NCI-H1105 (cell line): ENCODE measurements around the gene SUSD6.

Experiments
- DNase-seq: peaks from one replicate; lab custom pipeline; 2025; lab: John Stamatoyannopoulos, UW

SUSD6 gene

GRCh38 chr14:69650948-69651369, 39.6 kb downstream of the SUSD6 start:
- no peak for DNase-seq

DNA sequence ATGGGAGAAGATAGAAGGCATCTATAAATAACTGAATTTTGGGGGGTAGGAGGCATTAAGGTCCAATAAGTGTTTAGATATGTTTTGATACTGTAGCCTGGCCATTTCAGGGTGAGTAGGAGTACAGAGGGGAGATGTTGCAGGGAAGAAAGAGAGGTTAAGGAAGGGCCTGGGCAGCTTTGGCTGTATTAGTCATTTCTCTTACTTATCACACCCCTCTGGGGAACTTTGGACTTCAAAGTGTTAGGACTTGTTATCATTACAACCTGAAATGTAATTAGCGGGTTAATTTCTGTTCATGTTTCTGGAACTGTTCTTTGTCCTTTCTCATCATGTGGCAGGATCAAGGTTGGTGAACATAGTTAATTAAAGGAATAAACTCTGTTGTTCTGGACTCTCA, 40.3 kb downstream of the SUSD6 start:
- no peak for DNase-seq

DNA sequence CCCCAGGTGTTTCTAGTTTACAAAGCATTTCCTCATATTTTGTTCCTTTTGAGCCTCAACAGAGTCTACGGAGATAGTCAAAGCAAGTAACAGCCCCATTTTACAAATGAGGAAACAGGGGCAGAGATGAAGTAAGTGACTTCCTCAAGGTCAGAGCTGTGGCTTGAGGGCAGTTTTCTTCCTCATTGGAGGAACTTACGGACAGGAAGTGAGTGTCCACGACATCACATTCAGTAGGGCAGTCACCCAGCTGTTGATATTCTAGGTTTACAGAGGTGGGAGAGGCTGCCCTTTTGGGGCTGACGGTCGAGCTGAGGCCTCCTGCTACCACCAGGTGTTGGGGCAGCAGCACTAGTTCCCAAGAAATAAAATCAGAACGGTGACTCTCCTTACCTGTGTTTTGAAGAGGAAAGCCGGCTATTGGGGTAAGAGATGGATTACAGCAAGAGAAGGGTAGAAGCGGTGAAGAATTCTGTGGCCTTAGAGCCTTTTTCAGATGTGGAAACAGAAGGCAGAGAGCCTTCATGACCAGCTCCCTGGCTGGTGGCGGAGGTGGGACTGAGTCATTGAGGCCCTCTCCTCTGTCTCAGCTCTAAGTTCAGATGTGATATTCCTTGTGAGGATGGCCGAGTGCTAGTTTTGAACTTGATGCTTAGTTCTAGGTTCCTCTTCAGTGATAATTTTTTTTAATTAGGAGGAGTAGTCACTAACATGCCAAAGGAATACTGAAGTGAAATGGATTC, 41.7 kb downstream of the SUSD6 start:
- no peak for DNase-seq

DNA sequence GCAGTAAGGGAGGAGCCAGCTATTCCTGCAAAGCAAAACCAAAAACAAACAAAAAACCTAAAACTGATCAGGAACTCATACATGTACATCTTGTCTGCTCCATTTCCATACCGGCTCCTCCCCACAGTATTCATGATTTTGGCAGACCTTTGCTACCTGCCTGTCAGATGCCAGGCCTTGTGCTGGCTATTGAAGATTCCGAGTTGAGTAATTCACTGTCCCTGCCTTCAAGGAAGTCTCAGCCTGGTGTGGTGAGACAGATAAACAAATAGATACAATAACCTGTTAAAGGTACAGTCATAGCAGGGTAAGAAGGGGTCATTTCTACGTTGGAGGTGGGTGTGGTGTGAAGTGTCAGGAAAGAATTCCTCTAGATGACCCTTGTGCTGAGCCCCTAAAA, 42.7 kb downstream of the SUSD6 start:
- DNase-seq, result no peak

DNA sequence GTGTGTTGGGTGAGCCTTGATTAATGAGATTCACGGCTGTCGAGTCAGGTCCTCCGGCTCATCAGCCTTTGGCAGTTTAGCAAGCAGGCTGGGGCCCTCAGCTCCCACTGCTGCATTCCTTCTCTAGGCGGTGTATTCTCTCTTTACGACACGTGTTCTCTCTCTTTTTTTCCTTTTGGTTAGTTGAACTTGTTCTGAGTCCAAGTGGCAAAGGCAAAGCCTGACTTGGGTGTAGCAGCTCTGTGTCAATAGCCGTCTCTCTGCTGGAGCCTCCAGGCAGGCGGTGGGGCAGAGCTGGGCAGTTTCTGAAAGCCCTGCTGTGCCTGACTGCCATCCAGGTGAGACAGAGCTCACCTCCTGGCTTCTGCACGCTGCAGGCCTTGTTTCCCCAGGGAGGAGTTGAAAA, 46.6 kb downstream of the SUSD6 start:
- DNase-seq, result no peak

DNA sequence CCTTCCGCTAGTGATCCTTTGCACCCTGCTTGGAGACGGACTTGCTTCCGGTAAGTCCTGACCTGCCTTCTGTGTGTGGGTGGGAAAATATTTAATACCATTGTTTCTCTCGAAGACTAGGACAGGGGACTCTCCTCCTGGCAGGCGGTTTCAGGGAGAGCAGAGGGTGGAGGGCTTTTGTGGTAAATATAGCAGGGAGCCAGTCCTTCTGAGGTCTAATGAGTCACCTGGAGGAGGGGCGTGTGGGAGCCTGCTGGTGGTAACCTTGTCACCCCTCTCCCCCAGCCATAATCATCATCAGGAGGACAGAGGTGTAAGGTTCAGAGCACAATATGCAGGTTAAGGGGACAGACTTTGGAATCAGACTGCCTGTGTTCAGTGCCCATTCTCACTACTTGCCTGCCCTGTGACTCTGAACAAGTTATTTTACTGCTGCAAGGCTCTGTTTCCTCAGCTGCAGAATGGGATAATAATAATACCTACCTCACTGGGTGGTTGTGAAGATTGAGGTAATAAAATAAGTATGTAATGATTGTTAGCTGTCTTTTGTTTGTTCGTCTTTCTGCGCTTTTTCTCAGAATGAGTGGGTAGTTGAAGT, 47.4 kb downstream of the SUSD6 start:
- DNase-seq, result no peak

DNA sequence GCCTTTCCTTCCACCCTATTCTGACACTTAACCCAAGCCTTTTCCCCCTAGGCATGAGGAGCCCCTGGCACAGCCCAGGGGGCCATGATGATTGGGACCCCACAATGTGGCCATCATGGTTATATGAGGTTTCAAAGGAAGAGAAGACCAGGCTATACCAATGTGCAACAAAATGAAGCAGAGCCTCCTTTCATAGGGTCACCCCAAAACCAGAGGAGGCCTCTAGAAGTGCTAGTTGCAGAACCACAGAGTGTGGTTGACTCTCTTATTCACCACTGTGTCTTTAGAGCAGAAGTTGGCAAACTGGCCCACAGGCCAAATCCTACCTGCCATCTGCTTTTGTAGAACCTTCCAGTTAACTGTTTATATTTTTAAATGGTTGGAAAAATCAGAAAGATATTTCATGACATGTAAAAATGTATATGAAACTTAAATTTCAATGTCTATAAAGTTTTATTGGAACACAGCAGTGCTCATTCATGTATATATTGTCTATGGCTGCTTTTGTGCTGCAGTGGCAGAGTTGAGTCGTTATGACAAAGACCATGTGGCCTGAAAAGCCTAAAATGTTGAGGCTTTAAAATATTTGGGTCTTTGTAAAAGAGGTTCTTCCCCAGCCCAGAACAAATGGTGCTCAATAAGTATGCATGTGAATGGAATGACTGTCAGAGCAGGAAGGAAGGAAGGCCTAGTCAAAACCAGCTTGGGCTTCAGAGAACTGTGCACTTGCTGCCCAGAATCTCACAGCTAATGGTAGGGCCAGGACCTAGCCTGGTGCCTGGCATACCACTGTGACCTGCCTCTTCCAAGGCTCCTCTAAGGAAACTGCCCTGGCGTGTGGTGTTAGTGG, 49.2 kb downstream of the SUSD6 start:
- no peak for DNase-seq

GRCh38 chr14:69661194-69661537, 49.8 kb downstream of the SUSD6 start:
- DNase-seq, result no peak

DNA sequence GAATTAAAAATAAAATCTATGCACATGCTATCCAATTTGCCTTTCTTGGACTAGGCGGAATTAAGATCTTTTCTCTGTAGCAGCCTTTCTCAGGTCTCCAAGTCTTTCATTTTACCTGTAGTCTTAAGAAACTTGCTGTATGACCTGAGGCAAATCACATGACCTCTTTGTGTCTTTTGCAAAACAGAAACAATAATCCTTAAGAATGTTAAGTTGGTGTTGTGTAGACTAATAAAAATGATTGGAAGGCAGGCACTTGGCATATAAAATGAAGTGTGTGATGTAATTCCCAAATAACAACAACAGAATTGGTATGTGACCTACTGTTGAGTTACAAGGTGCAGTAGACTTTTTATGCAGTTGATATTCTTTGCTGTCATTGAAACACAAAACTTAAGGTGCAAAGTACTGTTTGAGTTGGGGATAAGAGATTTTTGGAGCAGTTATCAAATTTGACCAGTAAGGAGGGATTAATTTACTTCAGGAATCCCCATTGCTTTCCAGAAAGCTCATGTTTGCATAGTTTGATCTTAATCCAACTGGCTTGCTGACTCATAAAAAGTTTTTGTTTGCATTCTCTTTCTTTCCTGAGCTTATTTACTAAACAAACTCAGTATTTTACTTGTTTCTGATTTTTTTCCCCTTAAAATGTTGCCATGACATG, 51.4 kb downstream of the SUSD6 start:
- DNase-seq, result no peak

- DNase-seq, result no peak
These were observed 51.9 kb downstream of the SUSD6 start for GRCh38 chr14:69663300-69663643.

DNA sequence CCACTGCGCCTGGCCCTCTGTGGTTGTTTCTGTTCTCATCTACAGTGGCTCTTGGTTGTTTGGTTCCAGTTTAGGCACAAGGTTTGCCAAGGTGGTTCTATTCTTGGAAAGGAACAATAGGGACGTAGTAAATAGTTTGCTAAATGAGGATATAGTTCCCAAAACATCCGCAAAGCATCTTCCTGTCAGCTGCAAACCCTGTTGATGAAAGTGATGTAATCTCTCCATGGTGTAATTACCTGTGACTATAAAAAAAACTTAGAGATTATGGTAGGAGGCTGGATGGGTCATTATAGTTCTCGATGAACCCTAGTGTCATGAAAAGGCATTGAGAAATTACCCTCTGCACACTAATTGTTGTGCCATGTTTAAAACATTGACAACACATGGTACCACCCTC, 52.9 kb downstream of the SUSD6 start:
- DNase-seq, result no peak

DNA sequence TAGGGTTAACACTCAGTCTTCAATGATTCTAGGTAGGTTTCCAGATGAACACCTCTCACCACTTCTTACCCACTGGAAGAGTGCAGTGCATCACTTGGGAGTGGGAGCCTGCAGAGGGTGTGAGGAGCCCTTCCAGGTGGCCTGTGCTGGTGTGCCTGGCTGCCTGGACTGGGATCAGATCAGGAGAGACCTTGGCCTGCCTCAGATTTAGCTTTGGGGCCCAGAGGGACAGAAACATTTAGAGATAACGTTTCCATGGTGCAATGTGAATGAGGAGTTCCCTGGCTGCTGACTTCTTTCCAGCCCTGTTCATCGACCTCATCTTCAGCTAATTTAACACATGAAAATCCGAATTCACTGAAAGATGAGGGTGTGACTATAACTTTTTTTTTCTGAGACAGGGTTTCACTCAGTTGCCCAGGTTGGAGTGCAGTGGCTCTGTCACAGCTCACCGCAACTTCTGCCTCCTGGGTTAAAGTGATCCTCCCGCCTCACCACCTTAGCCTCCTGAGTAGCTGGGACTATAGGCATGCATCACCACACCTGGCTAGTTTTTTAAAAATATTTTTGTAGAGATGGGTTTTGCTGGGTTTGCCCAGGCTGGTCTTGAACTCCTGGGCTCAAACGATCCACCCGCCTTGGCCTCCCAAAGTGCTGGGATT, 53.6 kb downstream of the SUSD6 start:
- DNase-seq, result no peak

DNA sequence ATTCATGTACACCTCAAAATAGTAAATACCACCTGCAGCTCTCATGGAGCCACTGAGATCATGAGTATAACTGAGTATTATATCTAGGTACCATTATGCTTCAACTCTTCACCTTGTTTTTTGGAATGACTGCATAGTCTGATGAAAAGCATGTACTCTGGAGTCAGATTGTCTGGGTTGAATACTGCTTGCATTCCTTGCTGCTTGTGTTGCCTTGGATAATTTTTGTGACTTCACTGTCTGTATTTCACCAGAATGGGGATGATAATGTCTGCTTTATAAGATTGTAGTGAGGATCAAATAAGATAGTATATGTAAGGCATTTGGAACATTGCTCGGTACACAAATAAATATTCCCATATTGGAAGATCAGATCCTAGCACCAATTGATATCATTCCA, 54.2 kb downstream of the SUSD6 start:
- no peak for DNase-seq

- no peak for DNase-seq
These were observed 54.7 kb downstream of the SUSD6 start for GRCh38 chr14:69666112-69666511.

DNA sequence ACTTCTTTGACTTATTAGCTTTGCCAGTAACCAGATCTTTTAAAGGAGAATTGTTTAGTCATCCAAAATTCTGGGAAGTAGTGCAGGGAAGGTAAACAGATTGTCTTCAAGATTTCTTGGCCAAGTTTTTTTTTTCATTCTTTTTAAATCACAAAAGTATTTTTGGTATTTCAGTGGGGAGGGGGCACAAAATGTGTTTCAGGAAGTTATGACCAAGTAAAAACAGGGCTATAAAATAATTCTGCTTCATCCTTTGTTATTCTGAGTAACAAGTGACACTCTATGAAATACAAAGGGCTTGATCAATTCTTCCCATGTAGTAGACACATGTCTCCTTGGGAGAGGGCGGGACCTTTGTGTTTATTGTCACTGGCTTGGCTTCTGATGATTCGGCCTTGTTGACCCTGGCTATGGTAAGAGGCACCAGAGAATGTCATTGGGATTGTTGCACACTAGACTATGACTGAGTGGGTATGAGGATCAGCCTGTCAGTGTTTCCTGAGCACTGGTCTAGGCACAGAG, 55.4 kb downstream of the SUSD6 start:
- DNase-seq, result no peak

- no peak for DNase-seq
These were observed 56.5 kb downstream of the SUSD6 start for GRCh38 chr14:69667938-69668335.

- DNase-seq, result no peak
These were observed 58.0 kb downstream of the SUSD6 start for GRCh38 chr14:69669375-69669774.

DNA sequence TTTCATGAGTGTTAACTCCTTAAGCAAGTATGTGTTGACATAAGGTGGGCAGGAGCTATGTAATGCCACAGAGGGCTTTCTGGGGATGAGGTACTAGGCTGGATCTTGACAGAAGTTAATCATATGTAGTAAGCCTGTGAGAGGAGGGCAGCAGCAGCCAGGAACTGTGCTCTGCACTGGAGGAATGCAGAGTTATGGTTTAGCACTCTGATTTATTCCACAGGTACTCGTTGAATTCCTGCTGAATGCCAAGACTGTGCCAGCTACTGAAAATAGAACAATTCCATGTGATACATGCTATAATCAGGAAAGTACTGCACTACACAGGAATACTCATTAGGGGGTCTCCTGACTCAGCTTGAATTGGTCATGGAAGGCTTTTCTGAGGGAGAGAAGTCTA, 58.7 kb downstream of the SUSD6 start:
- no peak for DNase-seq

GRCh38 chr14:69671365-69672030, 60.1 kb downstream of the SUSD6 start:
- DNase-seq, result no peak

- DNase-seq, result no peak
These were observed 61.0 kb downstream of the SUSD6 start for GRCh38 chr14:69672356-69672755.

DNA sequence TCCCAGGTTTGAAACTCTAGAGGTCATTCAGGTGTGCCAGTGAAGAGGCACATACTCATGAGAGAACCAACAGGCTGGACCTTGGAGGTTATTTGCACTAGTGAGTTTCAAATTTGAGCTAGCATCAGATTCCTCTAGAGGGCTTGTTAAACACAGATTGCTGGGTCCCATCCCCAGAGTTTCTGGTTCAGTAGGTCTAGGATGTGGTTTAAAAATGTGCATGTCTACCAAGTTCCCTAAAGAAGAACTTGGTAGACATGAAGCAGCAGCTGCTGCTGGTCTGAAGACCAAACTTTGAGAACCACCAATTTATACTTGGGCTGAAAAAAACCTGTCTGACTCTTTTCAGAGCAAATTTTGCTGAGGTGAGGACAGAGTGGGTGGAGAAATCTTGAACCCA, 61.7 kb downstream of the SUSD6 start:
- no peak for DNase-seq
